ENCODE measurements around the gene GLCE.
"Not testable (repeated sequence)": the region's sequence is repeated elsewhere in the genome, so short reads cannot be mapped to it uniquely, and the experiment has no call there.

Gene GLCE

GRCh38 chr15:69138963-69139362, 21.5 kb upstream of the GLCE start:
- no peak for DNase-seq

DNA sequence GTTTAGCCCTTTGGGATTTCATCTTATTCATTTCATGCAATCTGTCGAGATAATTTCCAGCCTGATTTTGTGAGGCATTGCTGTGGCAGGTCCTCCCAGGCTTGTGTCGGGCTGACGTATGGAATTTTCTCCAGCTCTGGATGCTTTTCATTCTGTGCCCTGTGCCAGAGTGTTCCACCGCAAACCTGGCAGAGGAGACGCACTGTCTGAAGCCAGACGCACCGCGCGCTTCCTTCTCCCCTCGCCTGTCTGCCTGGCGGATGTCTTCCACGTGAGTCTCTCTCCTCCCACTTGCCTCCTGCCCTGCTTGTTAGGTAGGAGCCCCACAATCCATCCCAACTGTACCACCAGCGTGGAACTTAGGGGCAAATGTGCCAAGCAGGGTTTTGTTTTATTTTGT, 20.1 kb upstream of the GLCE start:
- DNase-seq: no peak

DNA sequence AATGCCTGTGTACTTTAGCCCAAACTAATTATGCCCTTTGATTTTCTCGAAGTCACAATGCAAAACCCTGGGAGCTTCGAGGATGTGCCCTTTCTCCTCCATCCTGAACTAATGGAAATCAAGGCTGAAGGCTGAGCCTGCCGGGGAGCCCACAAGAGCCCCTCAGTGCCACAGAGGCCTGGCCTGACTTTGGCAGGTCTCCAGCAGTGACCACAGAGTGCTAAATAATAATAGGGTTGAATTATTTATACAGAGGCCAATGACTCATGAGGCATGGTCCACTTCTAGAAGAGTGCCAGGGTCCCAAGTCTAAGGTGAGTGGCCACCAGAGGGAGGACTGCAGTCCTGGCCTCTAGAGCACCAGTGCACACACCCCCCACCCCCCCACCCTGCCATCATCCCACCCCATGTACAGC, 19.1 kb upstream of the GLCE start:
- DNase-seq: no peak

DNA sequence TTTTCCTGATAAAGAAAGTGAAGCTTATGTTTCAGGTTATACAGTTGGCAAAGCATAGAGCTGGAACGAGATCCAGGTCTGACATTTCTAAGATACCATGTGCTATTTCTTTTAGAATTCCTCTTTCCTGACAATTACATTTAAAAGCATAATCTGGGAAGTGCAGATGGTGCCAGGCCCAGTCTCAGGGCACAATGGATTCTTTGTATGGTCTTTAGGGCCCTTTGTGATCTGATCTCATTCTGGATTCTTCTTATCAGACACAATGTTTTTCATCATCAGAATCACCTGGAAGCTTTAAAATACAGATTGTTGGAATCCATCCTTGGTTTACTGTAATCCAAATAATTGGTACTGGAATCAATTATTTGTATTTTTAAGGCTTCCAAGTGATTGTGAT, 18.6 kb upstream of the GLCE start:
- DNase-seq: no peak

DNA sequence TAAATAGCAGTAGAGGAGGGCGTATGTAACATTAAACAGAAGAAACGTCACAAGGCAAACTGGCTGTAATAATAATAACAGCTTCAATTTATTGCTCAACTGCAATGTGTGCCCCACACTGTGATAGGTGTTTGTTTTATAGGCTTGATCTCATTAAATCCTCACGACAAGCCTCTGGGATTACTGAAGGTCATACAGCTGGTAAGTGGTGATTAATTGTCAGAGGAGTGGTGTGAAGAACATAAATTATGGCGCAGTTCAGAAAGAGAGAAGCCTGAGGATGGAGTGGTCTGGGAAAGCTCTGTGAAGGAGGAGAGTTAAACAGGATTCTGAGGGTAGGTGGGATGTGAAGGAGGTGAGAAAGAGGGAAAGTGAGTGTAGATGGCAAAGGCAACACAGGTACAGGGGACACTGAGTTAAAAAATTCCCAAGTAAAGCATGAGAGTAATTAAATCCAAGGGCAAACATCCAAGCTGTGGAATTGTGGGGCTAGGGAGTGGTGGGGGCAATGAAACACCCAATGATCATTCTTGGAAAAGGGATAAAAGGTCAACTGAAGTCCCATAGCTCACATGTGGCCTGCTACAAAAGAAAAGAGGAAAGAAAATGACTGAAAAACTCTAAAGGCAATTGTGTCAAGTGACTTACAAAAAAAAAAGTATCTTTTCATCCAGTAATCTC, 16.5 kb upstream of the GLCE start:
- DNase-seq: no peak

DNA sequence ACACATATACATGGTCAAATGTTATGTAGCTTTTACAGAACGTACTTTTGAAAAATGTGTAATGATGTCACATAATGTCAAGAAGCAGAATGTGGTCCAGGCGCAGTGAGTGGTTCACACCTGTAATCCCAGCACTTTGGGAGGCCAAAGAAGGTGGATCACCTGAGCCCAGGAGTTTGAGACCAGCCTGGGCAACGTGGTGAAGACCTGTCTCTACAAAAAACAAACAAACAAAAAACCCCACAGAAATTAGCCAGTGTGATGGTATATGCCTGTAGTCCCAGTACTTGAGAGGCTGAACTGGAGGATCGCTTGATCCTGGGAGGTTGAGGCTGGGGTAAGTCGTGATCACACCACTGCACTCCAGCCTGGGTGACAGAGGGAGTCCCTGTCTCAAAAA, 15.9 kb upstream of the GLCE start:
- no peak for DNase-seq

- no peak for DNase-seq
Measured at GRCh38 chr15:69145149-69145693, 15.2 kb upstream of the GLCE start.

- DNase-seq: no peak
Measured at GRCh38 chr15:69145694-69146492, 14.5 kb upstream of the GLCE start.

GRCh38 chr15:69146724-69147435, 13.6 kb upstream of the GLCE start:
- DNase-seq: no peak

- DNase-seq: no peak
Measured at GRCh38 chr15:69148465-69148864, 12.0 kb upstream of the GLCE start.

DNA sequence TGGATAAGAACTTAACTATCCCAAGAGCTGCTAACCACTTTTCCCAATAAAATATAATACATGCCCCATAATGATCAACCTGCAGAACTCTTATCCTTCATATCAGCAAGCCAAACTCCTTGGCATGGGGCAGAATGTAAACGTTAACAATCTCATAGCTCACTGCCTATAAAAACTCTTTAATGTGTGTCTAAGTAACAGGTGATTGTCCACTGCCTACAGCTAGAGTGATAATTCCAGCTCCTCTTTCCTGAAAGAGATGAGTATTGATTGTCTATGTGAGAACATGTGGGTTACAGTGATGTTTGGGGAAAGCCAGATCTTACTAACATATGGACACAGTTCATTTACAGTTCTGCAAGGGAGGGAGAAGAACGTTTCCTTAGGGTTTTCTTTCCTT, 11.3 kb upstream of the GLCE start:
- DNase-seq: no peak

GRCh38 chr15:69149803-69150202, 10.6 kb upstream of the GLCE start:
- DNase-seq: no peak

DNA sequence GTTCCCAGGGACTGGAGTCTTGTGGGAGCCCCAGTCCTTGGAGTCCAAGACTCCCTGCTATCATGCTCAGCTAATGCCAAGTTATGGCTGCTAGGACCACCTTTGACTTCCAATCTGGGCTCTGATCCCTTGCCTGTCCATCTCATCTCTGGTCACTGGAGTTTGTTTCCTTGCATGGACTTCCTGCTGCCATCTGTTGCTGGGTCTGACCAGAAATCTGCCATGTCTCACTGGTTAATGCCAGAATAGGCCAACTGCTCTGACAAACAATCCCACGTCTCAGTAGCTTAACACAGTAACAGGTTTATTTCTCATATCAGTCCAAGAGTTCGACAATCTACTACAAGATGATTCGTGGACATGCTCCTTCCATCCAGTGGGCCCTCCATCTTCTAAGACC, 10.1 kb upstream of the GLCE start:
- no peak for DNase-seq

DNA sequence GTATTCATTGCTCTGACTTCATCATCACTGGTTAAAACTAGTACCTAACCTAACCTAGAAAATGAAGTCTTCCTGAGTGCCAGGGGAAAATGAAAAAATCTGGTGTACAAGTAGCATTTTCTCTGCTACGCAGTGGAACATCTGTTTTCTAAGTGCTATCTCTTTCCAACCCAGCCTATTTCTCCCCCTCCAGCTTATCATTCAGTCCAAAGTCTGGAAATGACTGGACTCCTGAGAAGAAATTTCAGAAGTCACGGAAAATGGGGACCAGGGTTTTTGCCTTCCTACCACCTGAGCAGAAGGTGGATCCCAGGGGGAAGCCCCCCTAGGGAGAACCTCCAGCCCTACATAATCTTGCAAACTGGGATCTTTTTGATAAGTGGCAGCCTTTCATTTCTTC, 9.6 kb upstream of the GLCE start:
- no peak for DNase-seq

DNA sequence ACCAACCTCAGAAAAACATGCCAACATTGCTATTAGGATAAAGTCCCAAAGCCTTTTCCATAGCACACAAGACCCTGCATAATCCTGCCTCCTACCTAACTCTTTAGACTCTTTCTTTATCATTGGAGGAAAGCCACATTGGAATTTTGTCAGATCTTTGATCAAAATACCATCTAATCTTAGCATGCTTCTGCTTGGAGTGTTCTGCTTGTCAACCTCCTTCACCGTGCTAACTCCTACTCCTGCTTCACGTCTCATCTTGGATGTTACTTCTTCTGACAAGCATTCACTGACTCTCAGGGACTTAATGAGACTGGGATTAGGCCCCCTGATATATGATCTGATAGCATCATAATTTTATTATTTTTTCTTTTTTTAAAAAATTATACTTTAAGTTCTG, 7.4 kb upstream of the GLCE start:
- DNase-seq: no peak

DNA sequence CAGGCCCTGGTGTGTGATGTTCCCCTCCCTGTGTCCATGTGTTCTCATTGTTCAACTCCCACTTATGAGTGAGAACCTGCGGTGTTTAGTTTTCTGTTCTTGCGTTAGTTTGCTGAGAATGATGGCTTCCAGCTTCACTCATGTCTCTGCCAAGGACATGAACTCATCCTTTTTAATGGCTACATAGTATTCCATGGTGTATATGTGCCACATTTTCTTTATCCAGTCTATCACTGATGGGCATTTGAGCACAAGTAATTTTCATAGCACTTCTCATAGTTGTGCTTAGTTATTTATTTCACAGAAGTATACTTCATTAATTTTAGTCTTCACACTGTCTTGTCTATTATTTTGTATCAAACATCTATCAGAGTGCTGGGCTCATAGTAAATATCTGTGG, 6.8 kb upstream of the GLCE start:
- not testable (repeated sequence) for DNase-seq

GRCh38 chr15:69154078-69154477, 6.4 kb upstream of the GLCE start:
- no peak for DNase-seq

DNA sequence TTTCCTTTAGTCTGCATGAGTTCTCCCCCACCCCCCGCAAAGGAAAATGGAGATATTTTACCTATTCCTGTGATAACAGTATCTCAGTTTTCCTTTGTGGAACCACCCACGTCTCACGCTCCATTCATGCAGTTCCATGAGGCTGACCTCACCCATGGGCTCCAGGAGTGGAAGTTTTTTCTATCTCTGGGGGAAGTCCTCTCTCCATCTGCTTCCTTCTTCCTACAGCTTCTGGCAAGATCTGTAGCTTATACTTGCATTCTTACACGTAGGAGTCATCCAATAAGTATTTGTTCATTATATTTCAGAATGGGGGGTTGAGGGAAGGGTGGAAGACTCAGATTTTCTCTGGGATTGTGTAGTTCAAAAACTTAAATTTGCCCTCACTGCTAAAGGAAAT, 5.8 kb upstream of the GLCE start:
- no peak for DNase-seq

GRCh38 chr15:69156736-69157381, 3.6 kb upstream of the GLCE start:
- DNase-seq: no peak

DNA sequence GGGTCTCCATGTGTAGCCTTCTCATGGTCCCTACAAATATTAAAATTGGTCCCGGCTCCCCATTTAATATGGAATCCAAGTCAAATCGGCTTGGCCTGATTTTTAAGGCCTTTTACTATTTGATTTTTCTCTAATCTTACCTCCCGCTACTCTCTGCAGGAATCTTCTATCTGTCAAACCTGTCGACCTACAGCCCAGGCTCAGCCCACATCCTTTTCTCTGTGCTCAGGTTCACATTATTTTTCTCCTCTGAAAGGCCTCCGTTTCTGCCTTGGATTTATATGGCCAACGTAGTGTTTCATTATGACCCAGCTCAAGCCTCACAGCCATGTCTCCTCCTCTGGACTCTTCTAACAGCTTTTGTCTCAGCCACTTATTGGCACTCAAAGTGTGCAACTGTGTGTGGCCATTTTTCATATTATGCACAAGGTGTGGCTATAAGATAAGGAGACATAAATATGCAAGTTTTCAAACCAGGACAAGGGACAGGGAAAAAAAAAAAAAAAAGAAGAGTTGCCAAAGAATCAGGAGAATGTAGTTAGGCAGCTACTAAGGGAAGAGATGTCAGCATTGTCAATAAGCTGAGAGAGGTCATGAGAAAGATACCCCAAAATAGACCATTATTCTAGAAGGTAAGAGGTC, 2.1 kb upstream of the GLCE start:
- DNase-seq: no peak

- DNase-seq: no peak
Measured at GRCh38 chr15:69158843-69159240, 1.6 kb upstream of the GLCE start.

DNA sequence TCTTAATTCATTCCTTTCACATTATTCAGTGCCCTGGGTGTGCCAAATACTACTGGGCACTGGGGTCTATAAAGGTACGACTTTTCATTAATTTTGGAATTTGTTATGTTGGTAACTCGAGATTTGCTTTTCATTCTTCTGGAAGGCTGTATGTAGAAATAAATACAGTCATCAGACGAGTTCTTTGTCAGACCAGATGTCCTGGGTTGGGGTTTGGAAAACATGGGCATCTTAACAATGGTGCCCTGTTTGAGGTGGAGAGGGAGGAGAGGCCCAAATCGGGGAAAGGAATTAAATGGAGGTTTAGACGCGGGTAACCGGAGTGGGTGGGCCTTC, 662 bp upstream of the GLCE start:
- no peak for DNase-seq
